HG02678 (cell line): Measurements from ENCODE around the gene HPGD.
A peak's percentile ranks its signal among the peaks of the same experiment; 100 is the strongest.
"Not testable (repeated sequence)": the region's sequence is repeated elsewhere in the genome, so short reads cannot be mapped to it uniquely, and the experiment has no call there.

ENCODE experiments used
- ATAC-seq: cut with Tn5 transposase; IDR thresholded peaks from one replicate; pipeline ENCODE4 v1.9.1; 2021; ENCODE audit warnings: mild to moderate bottlenecking, moderate library complexity; ENCODE audit not compliant: unreplicated experiment

HPGD gene

GRCh38 chr4:174528226-174528625 is 5.9 kb upstream of the HPGD start:
- ATAC-seq, result no peak

GRCh38 chr4:174526731-174527130 is 4.4 kb upstream of the HPGD start:
- no peak for ATAC-seq

- no peak for ATAC-seq
Measured at GRCh38 chr4:174524242-174524641, 2.0 kb upstream of the HPGD start.

GRCh38 chr4:174523025-174523693 is 871 bp upstream of the HPGD start:
- ATAC-seq, result no peak

- ATAC-seq, result peak; percentile 36
Measured at GRCh38 chr4:174521800-174522182, 497 bp downstream of the HPGD start.

GRCh38 chr4:174520660-174521059 is 1.6 kb downstream of the HPGD start:
- no peak for ATAC-seq

GRCh38 chr4:174517502-174518445 is 4.5 kb downstream of the HPGD start:
- no peak for ATAC-seq

GRCh38 chr4:174516794-174517193 is 5.5 kb downstream of the HPGD start:
- no peak for ATAC-seq

GRCh38 chr4:174516345-174516744 is 5.9 kb downstream of the HPGD start:
- ATAC-seq, result no peak

- ATAC-seq, result no peak
Measured at GRCh38 chr4:174512745-174513144, 9.5 kb downstream of the HPGD start.

GRCh38 chr4:174505892-174506291 is 16.4 kb downstream of the HPGD start:
- no peak for ATAC-seq

- no peak for ATAC-seq
Measured at GRCh38 chr4:174505007-174505406, 17.3 kb downstream of the HPGD start.

- ATAC-seq, result no peak
Measured at GRCh38 chr4:174503079-174503715, 19.1 kb downstream of the HPGD start.

- ATAC-seq, result no peak
Measured at GRCh38 chr4:174496631-174497432, 25.5 kb downstream of the HPGD start.

- no peak for ATAC-seq
Measured at GRCh38 chr4:174495626-174496025, 26.7 kb downstream of the HPGD start.

GRCh38 chr4:174494726-174495125 is 27.6 kb downstream of the HPGD start:
- ATAC-seq, result no peak

GRCh38 chr4:174494146-174494545 is 28.1 kb downstream of the HPGD start:
- no peak for ATAC-seq

GRCh38 chr4:174490451-174490961 is 31.8 kb downstream of the HPGD start:
- ATAC-seq, result no peak

GRCh38 chr4:174488368-174488767 is 33.9 kb downstream of the HPGD start:
- ATAC-seq, result not testable (repeated sequence)

- no peak for ATAC-seq
Measured at GRCh38 chr4:174485025-174485424, 37.3 kb downstream of the HPGD start.

GRCh38 chr4:174483792-174484191 is 38.5 kb downstream of the HPGD start:
- ATAC-seq, result no peak
